ENCODE data around the gene DKK1. TPM values are rescaled to one million over a fixed set of nuclear protein-coding genes. Genes with fewer than 3 reads are reported as not detected.

Gene DKK1, protein sequence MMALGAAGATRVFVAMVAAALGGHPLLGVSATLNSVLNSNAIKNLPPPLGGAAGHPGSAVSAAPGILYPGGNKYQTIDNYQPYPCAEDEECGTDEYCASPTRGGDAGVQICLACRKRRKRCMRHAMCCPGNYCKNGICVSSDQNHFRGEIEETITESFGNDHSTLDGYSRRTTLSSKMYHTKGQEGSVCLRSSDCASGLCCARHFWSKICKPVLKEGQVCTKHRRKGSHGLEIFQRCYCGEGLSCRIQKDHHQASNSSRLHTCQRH
- 148 and 166 TPM in 2 replicates for total RNA-seq

DNA sequence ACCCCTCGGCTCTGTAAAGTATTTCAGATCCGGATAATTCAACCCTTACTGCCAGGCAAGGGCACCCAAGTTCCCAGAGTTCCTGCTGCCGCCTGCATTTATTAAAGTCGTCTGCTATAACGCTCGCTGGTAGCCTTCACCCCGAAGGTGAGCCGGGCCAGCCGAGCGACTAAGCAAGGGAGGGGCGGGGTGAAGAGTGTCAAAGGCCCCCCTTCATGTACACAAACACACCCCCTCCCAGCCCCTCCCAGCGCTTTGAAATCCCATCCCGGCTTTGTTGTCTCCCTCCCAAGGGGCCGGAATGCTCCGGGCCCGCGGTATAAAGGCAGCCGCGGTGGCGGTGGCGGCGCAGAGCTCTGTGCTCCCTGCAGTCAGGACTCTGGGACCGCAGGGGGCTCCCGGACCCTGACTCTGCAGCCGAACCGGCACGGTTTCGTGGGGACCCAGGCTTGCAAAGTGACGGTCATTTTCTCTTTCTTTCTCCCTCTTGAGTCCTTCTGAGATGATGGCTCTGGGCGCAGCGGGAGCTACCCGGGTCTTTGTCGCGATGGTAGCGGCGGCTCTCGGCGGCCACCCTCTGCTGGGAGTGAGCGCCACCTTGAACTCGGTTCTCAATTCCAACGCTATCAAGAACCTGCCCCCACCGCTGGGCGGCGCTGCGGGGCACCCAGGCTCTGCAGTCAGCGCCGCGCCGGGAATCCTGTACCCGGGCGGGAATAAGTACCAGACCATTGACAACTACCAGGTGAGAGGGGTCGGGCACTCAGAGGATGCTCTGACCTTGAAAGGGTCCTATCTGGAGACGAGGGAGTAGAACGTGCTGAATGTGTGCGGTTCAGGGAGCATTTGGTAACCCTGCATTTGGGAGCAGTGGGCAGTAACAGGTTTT, at the start of gene DKK1:
DKK1 (plus strand) TSS at position 349 of the 889 bp plus-strand sequence; CDS start at position 503, 154 bp downstream.

